Midbrain (tissue), 1 donor: Measurements from ENCODE around the gene ZNF2.
A peak's percentile ranks its signal among the peaks of the same experiment; 100 is the strongest.

Source experiments
- DNase-seq: peaks from one replicate; lab custom pipeline; 2025; lab: John Stamatoyannopoulos, UW

The ZNF2 gene

GRCh38 chr2:95165371-95166064 lies at the start of gene ZNF2:
Gene ZNF2 (plus strand): TSS chr2:95165809. CDS start chr2:95176227, 10,418 bp downstream.
- DNase-seq: peak; percentile 99

- DNase-seq: no peak
Measured at GRCh38 chr2:95121093-95121406, 44.6 kb upstream of the ZNF2 start.

GRCh38 chr2:95121407-95122196 lies 44.0 kb upstream of the ZNF2 start, which contains the start of gene MRPS5:
Gene MRPS5 (minus strand): TSS chr2:95121808. CDS start chr2:95121791, 17 bp downstream.
- peak; percentile 86 for DNase-seq

- no peak for DNase-seq
Measured at GRCh38 chr2:95122197-95122551, 43.4 kb upstream of the ZNF2 start.

GRCh38 chr2:95138702-95139101 lies 26.9 kb upstream of the ZNF2 start:
- DNase-seq: no peak

- no peak for DNase-seq
Measured at GRCh38 chr2:95143838-95144237, 21.8 kb upstream of the ZNF2 start.

GRCh38 chr2:95149397-95149984 lies 16.1 kb upstream of the ZNF2 start:
- DNase-seq: no peak

GRCh38 chr2:95158441-95158840 lies 7.2 kb upstream of the ZNF2 start:
- no peak for DNase-seq

- DNase-seq: peak; percentile 51
Measured at GRCh38 chr2:95158891-95159619, 6.6 kb upstream of the ZNF2 start.

GRCh38 chr2:95159690-95160449 lies 5.7 kb upstream of the ZNF2 start, which contains the start of gene ZNF514:
Gene ZNF514 (minus strand): TSS chr2:95159848. CDS start chr2:95153253, 6,595 bp downstream.
- peak; percentile 81 for DNase-seq

GRCh38 chr2:95165030-95165370 lies 609 bp upstream of the ZNF2 start:
- no peak for DNase-seq

GRCh38 chr2:95166065-95166763 lies 605 bp downstream of the ZNF2 start:
- no peak for DNase-seq

- DNase-seq: no peak
Measured at GRCh38 chr2:95171902-95172301, 6.3 kb downstream of the ZNF2 start.

GRCh38 chr2:95174031-95174542 lies 8.5 kb downstream of the ZNF2 start:
- no peak for DNase-seq

GRCh38 chr2:95179451-95179850 lies 13.8 kb downstream of the ZNF2 start:
- DNase-seq: no peak

GRCh38 chr2:95181774-95182173 lies 16.2 kb downstream of the ZNF2 start:
- DNase-seq: no peak

GRCh38 chr2:95185197-95185596 lies 19.6 kb downstream of the ZNF2 start:
- DNase-seq: no peak

- DNase-seq: no peak
Measured at GRCh38 chr2:95185973-95186372, 20.4 kb downstream of the ZNF2 start.

- DNase-seq: peak; percentile 26
Measured at GRCh38 chr2:95192956-95193355, 27.3 kb downstream of the ZNF2 start.

GRCh38 chr2:95203911-95204310 lies 38.3 kb downstream of the ZNF2 start:
- DNase-seq: no peak

- DNase-seq: no peak
Measured at GRCh38 chr2:95204396-95204795, 38.8 kb downstream of the ZNF2 start.
